Tibial nerve (tissue), 4 donors: Measurements from ENCODE around the gene STRADA.

Experiments used
- CTCF ChIP-seq, 5 experiments: fragments of 200-600 bp in 3 of 5; fragments of 450-650 bp in 2 of 5; sonication (generic) in 3 of 5; IDR thresholded peaks; one replicate each; pipeline ENCODE4 v1.5.1; 2016 to 2019; ENCODE audit warnings: antibody characterized with exemption in 5 of 5, mild to moderate bottlenecking in 3 of 5, moderate library complexity in 2 of 5
- EP300 ChIP-seq, 2 donors: sonication (generic); formaldehyde crosslinking; IDR thresholded peaks; one replicate each; pipeline ENCODE4 v1.6.1; 2017; ENCODE audit warnings: antibody characterized with exemption in 2 of 2, mild to moderate bottlenecking in 1 of 2

- TF ChIP-seq CTCF (IDR thresholded peaks at IDR 0.05): no peak
- TF ChIP-seq EP300 (IDR thresholded peaks at IDR 0.05): no peak
These were observed 524 bp downstream of the STRADA start for GRCh38 chr17:63741143-63741407.
